ENCODE measurements around the gene OTOGL.
"Not testable (repeated sequence)": the region's sequence is repeated elsewhere in the genome, so short reads cannot be mapped to it uniquely, and the experiment has no call there.

OTOGL gene

DNA sequence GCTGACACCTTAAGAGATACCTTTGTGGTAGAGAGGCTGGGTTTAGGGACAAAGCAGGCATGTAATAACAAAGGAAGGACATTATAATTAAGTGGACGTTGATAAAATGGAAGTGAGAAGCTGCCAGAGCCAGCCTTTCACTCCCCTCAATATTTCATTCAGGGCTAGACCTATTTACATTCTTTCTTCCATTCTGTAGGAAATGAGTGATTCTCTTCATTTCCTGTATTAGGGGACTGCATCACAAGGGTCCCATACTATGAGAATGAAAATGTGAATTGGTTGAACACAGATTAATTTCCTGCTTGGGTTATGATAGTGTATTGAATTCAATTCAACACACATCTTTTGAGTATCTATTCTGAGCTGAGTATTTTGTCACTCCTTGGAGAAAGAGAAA lies 143.0 kb downstream of the OTOGL start:
- Mint-ChIP-seq H3K27me3 (ENCODE audit: low read depth) (no peaks in the 10 kb centered on the region), H3K4me3 (no peak overlapping the region)

DNA sequence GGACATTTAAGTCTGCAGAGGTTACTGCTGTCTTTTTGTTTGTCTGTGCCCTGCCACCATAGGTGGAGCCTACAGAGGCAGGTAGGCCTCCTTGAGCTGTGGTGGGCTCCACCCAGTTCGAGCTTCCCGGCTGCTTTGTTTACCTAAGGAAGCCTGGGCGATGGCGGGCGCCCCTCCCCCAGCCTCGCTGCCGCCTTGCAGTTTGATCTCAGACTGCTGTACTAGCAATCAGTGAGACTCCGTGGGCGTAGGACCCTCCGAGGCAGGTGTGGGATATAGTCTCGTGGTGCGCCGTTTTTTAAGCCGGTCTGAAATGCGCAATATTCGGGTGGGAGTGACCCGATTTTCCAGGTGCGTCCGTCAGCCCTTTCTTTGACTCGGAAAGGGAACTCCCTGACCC lies 150.2 kb downstream of the OTOGL start:
- H3K27me3 Mint-ChIP-seq (ENCODE audit: low read depth); H3K4me1 Mint-ChIP-seq (ENCODE audit: low read depth); H3K9me3 Mint-ChIP-seq; H3K4me3 Mint-ChIP-seq; H3K36me3 Mint-ChIP-seq (ENCODE audit: low read depth); H3K27ac Mint-ChIP-seq: not testable (repeated sequence)

More for the DNA sequence above, 143.0 kb downstream of the OTOGL start:
- no peaks in the 10 kb centered on the region for H3K9me3 Mint-ChIP-seq
- no peaks in the 10 kb centered on the region for H3K36me3 Mint-ChIP-seq (ENCODE audit: low read depth)
- H3K27ac Mint-ChIP-seq, result no peak overlapping the region
- H3K4me1 Mint-ChIP-seq (ENCODE audit: low read depth), result no peaks in the 10 kb centered on the region

DNA sequence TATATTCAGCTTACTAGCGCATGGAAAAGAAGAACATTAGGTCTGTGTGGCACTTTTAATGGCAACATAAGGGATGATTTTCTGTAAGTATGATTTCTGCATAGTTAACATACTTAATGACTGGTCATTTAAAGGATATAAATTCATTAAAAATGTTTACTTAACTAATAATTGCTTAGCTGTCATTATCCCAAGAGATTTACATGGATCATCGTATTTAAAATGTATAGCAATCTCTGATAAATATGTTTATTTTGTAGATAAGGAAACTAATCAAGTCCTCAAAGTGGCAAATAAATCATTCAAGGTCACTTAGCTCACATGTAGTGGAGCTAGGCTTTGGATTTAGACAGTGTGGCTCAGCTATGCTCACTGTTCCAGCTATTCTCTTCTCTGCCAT lies 158.6 kb downstream of the OTOGL start:
- Mint-ChIP-seq H3K4me3 (no peak overlapping the region), H3K27ac (no peak overlapping the region), H3K36me3 (ENCODE audit: low read depth) (no peaks in the 10 kb centered on the region), H3K4me1 (ENCODE audit: low read depth) (no peaks in the 10 kb centered on the region), H3K9me3 (no peaks in the 10 kb centered on the region), H3K27me3 (ENCODE audit: low read depth) (no peaks in the 10 kb centered on the region)

DNA sequence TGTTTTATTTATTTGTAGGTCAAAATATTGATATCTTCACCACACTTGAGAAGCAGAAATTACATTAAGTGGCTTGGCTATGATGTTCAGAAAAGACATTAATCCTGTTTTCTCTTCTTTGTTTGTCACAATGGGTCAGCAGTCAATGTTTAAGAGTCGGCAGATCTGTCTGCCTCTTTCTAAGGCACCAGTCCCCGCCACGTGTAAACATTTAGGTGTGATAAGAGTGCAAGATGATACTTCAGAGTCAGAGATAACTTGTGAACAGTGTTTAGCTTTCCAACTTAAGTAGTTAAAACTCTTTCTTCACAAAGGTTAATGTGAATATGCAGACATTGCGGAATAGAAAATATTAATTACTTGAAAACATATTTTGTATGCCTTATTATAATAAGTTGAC lies 160.9 kb downstream of the OTOGL start:
- Mint-ChIP-seq H3K4me1 (ENCODE audit: low read depth) (no peaks in the 10 kb centered on the region), H3K36me3 (ENCODE audit: low read depth) (no peaks in the 10 kb centered on the region), H3K27me3 (ENCODE audit: low read depth) (no peaks in the 10 kb centered on the region), H3K4me3 (no peak overlapping the region), H3K9me3 (no peaks in the 10 kb centered on the region), H3K27ac (no peak overlapping the region)

DNA sequence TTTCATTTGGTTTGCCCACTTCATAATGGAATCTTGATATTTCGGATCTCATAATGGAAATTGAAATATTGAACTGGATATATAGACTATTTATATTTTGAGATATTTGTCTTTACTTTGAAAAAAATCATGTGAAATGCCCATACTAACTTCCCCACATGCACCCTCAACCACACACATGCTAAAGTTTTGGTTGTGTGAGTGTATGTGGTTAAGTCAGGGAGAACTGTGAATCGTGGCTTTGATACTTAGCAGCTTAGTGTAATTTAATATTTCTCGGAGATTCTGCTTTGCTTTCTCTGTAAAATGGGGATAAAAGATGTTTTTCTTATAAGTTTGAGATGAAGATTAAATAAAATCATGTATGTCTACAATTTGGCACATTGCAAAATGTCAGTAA lies 162.1 kb downstream of the OTOGL start:
- no peaks in the 10 kb centered on the region for H3K27me3 Mint-ChIP-seq (ENCODE audit: low read depth)
- H3K27ac Mint-ChIP-seq, result no peak overlapping the region
- H3K4me1 Mint-ChIP-seq (ENCODE audit: low read depth), result no peaks in the 10 kb centered on the region
- H3K9me3 Mint-ChIP-seq, result no peaks in the 10 kb centered on the region
- no peak overlapping the region for H3K4me3 Mint-ChIP-seq
- H3K36me3 Mint-ChIP-seq (ENCODE audit: low read depth), result no peaks in the 10 kb centered on the region

DNA sequence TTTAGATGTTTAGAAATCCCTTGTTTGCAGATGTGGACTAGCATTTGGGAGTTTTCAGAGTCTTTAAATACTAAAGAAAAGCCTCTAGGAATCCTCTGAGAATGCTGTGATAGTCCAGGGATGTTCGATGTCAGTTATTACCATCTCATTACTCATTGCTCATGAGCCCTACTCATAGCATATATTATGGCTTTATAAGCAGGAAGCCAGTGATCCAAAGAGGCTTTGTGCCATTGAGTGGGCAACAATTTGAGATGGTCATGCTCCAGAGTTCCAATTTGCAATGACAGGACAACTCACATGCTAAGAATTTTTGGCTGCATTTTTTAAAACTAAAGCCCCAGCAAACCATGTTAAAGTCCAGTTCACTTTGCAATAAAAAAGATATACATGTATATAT lies 163.0 kb downstream of the OTOGL start:
- no peaks in the 10 kb centered on the region for H3K36me3 Mint-ChIP-seq (ENCODE audit: low read depth)
- H3K4me1 Mint-ChIP-seq (ENCODE audit: low read depth), result no peaks in the 10 kb centered on the region
- H3K4me3 Mint-ChIP-seq, result no peak overlapping the region
- no peaks in the 10 kb centered on the region for H3K9me3 Mint-ChIP-seq
- no peak overlapping the region for H3K27ac Mint-ChIP-seq
- no peaks in the 10 kb centered on the region for H3K27me3 Mint-ChIP-seq (ENCODE audit: low read depth)

DNA sequence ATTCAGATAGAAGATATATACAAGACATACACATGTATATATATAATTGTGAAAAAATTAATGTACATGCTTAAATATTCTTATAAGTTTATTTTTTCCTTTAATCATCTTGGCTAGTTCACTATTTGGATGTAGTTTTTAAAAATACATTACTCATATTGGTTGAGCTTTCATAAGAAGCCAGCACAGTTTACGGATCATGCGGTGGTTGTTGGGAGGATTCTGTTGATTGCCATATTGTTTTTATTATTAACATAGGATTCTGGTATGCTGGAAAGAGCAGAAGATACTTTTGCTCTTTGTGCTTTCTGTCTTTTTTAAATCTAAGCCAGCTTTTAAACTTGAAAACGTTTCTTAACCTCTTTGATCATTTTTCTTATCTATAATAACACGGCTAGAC lies 163.4 kb downstream of the OTOGL start:
- Mint-ChIP-seq H3K4me3 (no peak overlapping the region), H3K27ac (no peak overlapping the region), H3K4me1 (ENCODE audit: low read depth) (no peaks in the 10 kb centered on the region), H3K27me3 (ENCODE audit: low read depth) (no peaks in the 10 kb centered on the region), H3K36me3 (ENCODE audit: low read depth) (no peaks in the 10 kb centered on the region), H3K9me3 (no peaks in the 10 kb centered on the region)

DNA sequence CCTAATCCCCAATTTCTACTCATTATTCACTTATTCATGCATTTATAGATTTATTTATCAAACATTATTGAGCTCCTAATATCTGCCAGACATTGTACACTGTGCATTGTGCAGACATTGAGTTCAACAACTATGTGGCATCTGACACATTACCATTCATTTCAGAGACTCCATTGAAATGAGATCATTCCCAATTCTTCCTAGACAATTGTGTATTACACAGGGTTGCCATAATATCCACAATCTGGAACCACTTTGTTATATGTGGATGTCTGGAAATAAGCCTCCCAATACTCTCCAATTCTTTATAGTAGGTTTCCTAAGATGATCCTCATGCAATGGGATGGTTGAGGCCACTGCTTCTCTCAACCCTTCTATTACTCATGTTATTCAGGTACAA lies 165.0 kb downstream of the OTOGL start:
- no peaks in the 10 kb centered on the region for H3K9me3 Mint-ChIP-seq
- no peak overlapping the region for H3K27ac Mint-ChIP-seq
- H3K4me3 Mint-ChIP-seq, result no peak overlapping the region
- H3K4me1 Mint-ChIP-seq (ENCODE audit: low read depth), result no peaks in the 10 kb centered on the region
- no peaks in the 10 kb centered on the region for H3K36me3 Mint-ChIP-seq (ENCODE audit: low read depth)
- H3K27me3 Mint-ChIP-seq (ENCODE audit: low read depth), result no peaks in the 10 kb centered on the region

DNA sequence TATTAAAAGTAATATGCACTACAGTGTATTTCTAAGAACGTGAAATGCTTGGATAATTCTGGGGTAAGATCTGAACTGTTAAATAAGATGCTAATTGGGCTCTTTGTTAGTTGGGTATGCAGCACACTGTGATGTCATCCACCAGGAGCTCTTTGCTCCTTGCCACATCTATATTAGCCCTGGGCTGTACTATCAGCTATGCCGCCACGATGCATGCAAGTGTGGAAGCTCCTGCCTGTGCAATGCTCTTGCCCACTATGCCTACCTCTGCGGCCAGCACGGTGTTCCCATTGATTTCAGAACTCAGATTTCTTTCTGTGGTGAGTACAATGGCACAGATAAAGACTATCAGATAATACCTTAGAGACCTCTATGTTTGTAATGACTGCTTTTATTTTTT lies 165.6 kb downstream of the OTOGL start:
- Mint-ChIP-seq H3K27ac (no peak overlapping the region), H3K9me3 (no peaks in the 10 kb centered on the region), H3K4me3 (no peak overlapping the region), H3K27me3 (ENCODE audit: low read depth) (no peaks in the 10 kb centered on the region), H3K4me1 (ENCODE audit: low read depth) (no peaks in the 10 kb centered on the region), H3K36me3 (ENCODE audit: low read depth) (no peaks in the 10 kb centered on the region)

DNA sequence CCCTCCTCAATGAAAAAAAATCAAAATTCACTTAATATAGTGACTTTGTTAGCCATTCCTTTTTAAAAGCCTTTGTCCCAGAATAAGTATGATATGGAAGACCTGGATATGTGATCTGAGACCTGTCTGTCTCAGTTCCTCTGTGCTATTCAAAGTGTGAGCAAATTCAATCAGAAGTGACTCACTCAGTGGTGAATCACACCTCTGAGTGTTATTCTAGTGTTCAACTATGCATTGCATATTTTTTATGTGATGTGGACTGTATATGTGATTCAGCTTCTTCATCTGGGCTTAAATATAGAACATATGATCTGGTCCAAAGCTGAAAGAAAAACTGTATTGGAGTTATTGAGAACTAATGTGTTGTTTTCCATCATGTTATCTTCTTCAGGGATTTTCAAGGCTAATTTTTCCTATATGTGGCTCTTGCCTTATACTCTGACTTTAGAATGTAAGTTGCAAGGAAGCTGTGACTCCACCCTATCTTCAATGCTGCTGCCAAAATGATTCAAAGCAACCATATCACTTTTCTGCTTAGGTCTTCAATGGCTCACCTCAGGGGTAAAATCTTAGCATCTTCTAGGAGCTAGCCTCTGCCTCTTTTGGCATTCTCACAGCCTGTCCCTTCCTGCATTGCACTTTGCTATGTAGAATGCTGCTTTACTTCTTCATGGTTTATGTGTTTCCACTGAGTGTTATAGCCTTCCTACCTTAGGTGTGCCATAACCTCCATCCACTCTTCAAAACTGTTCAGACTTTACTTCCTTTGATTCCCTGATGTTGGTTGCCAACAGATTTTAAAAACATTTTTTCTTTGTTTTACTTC lies 169.8 kb downstream of the OTOGL start:
- Mint-ChIP-seq H3K4me3 (no peak overlapping the region), H3K27ac (no peak overlapping the region), H3K36me3 (ENCODE audit: low read depth) (no peaks in the 10 kb centered on the region), H3K9me3 (no peaks in the 10 kb centered on the region), H3K27me3 (ENCODE audit: low read depth) (no peaks in the 10 kb centered on the region), H3K4me1 (ENCODE audit: low read depth) (no peaks in the 10 kb centered on the region)

DNA sequence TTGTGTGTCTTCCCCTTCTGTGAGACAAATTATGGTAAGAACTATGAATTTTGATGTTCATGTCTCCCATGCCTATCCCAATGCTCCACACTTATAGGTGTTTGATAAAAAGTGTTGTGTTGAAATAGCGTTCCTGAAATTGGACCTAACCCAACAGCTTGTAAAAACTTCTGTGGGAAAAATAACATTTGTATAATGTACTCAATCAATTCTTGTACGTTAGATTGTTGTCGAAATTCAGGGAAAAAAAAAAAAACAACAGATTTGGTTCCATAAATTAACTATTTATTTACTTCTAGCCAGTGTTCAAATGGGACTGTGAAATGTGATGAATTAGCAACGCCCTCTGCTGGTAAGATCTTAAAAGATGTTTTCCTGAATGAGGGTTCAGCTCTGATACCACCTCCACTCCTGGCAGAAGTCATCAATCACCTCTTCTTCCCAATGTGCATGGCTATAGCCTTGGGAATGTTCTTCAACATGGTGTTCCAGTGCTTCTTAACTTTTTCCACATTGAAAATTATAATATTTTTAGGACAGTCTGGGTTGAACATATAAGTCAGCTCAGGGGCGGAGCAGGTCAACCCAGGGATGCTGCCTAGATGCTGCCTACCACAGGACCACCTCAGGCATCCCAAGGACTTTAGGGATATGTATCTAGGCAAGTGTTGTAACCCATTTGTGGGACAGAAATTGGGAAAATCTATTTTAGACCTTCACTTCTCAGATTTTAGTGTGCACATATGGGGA lies 170.6 kb downstream of the OTOGL start:
- no peaks in the 10 kb centered on the region for H3K4me1 Mint-ChIP-seq (ENCODE audit: low read depth)
- no peaks in the 10 kb centered on the region for H3K27me3 Mint-ChIP-seq (ENCODE audit: low read depth)
- H3K4me3 Mint-ChIP-seq, result no peak overlapping the region
- no peak overlapping the region for H3K27ac Mint-ChIP-seq
- H3K9me3 Mint-ChIP-seq, result no peaks in the 10 kb centered on the region
- H3K36me3 Mint-ChIP-seq (ENCODE audit: low read depth), result no peaks in the 10 kb centered on the region

DNA sequence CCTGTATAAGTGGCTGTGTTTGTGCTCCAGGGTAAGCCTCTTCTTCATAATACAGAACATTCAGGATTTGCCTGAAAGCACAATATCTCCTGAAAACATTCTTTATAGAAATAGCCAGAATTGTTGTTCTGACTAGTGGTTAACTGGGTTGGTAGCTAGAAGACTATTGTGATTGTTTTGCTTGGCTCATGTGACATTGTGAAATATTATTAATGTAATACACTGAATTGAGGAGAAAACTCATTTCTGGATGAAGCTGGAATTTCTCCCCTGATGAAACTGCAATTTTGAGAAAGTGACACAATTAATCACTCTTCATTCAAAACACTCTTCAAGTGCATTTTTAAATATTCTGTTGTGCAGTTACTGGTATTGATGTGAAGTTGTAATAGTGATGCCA lies 172.4 kb downstream of the OTOGL start:
- Mint-ChIP-seq H3K4me1 (ENCODE audit: low read depth) (no peaks in the 10 kb centered on the region), H3K27ac (no peak overlapping the region), H3K27me3 (ENCODE audit: low read depth) (no peaks in the 10 kb centered on the region), H3K36me3 (ENCODE audit: low read depth) (no peaks in the 10 kb centered on the region), H3K9me3 (no peaks in the 10 kb centered on the region), H3K4me3 (no peak overlapping the region)

DNA sequence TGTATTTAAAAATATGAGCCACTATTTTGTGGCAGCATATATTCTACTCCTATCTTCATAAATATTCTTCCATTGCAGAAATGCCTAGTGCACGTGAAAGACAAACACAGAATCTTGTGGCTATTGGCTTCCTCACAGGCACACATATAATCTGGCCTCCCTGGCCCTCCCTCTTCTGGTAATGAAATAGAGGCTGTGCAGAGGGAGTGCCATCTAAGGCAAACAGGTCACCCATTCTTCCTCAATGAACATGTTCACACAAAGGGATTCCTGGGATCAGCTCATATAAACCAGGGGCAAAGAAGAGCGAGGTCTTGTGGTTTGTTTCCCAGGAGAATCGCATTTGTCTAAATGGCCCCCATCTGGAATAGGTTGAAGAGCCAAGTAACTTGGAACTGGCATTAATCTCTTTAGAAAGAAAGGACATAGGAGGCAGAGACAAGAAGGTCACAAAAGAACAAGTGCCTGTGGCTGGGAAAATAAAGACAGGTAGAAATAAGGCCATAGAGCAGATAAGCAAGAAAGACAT lies 173.1 kb downstream of the OTOGL start:
- no peaks in the 10 kb centered on the region for H3K36me3 Mint-ChIP-seq (ENCODE audit: low read depth)
- no peaks in the 10 kb centered on the region for H3K4me1 Mint-ChIP-seq (ENCODE audit: low read depth)
- H3K27ac Mint-ChIP-seq, result no peak overlapping the region
- no peaks in the 10 kb centered on the region for H3K27me3 Mint-ChIP-seq (ENCODE audit: low read depth)
- H3K4me3 Mint-ChIP-seq, result no peak overlapping the region
- no peaks in the 10 kb centered on the region for H3K9me3 Mint-ChIP-seq

DNA sequence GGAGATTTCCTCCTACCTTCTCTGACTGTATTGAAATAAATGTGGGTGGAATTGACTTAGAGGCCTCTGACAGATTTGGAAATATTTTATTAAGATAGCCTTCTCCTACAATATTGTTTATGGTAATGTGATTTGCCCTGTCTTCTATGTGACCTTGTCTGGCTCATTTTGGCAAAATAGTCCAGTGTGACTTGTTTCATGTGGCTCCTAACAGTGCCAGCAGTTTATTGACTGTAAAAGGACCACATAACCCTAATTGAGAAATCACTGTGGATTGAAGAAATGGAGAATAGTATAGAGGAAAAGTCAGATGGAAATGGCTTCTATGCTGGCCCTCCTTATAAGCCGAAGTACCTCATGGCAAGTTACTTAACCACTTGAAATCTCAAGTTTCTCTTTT lies 173.8 kb downstream of the OTOGL start:
- H3K36me3 Mint-ChIP-seq (ENCODE audit: low read depth), result no peaks in the 10 kb centered on the region
- H3K4me1 Mint-ChIP-seq (ENCODE audit: low read depth), result no peaks in the 10 kb centered on the region
- H3K4me3 Mint-ChIP-seq, result no peak overlapping the region
- H3K9me3 Mint-ChIP-seq, result no peaks in the 10 kb centered on the region
- no peak overlapping the region for H3K27ac Mint-ChIP-seq
- no peaks in the 10 kb centered on the region for H3K27me3 Mint-ChIP-seq (ENCODE audit: low read depth)

DNA sequence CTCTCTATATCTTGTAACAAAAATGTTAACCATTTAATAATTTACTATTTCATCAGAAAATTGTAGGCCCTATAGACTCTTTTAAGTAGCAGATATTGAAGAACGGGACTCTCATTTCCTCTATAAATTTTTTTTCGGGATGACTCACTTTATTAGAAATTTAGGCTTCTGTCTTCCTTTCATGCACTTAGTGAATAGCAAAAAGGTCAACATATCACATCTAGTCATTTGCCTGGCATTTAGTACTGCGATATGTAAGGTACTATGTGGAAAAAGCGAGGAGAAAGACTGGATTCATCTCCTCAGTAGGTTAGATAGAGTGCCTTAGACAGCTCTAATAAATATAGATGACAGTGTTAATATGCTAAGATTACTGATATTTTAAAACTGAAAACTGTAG lies 178.4 kb downstream of the OTOGL start:
- Mint-ChIP-seq H3K9me3 (no peaks in the 10 kb centered on the region), H3K27me3 (ENCODE audit: low read depth) (no peaks in the 10 kb centered on the region), H3K36me3 (ENCODE audit: low read depth) (no peaks in the 10 kb centered on the region), H3K27ac (no peak overlapping the region), H3K4me1 (ENCODE audit: low read depth) (no peaks in the 10 kb centered on the region), H3K4me3 (no peak overlapping the region)
